Right ventricle myocardium inferior (tissue), 1 donor: ENCODE results near the gene CADM1. TPM values are rescaled to one million over a fixed set of nuclear protein-coding genes. Genes with fewer than 3 reads are reported as not detected.

ENCODE experiments used
- ATAC-seq: fragments of 200-7000 bp; cut with Tn5 transposase; one replicate; pipeline ENCODE4 v1.9.1; 2020; ENCODE audit warnings: mild to moderate bottlenecking, moderate library complexity
- DNase-seq: peaks from one replicate; pipeline ENCODE4 v3.0.0; 2021; ENCODE audit errors: missing footprints
- intact Hi-C: fragments of 100-400 bp; cut with DNase I; formaldehyde crosslinking; loops from one replicate; pipeline ENCODE4 v1.11.0; 2022
- total RNA-seq: library from RNA; stranded (reverse); fragmentation: NEBNext Ultra II Directional; extraction: Animal tissue kit (Norgen Biotek cat#: 25700); gene quantifications from one replicate; pipeline ENCODE4 v1.2.1, GENCODE V29; 2021
- donor health status: DM: no; HTN: yes; CAD: no; lungs with severe emphysema.

Gene CADM1
- total RNA-seq, 1 donor from 2014 or later: 42.4 TPM

- ATAC-seq (no peak), DNase-seq (no peak)
- intact Hi-C loops: no loop called here
These were observed 119.0 kb downstream of the CADM1 start for GRCh38 chr11:115385226-115385625.

DNA sequence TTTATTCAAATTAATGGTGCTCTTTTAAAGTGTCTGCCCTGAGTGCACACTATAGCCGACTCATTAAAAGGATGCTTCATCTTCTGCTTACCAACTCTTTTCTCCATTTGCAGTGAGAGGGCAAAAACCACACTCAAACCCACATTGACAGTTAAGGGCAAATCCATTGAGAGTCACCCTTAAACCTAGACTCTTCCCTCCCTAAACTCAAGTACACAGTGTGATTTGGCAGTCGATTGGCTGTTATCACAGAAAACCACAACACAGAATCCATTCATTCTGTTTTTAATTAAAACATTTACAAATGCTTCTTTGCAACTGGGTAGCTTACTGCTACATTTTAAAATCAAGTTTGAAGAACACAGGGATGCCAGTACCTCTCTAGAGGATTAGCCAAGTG lies 120.0 kb downstream of the CADM1 start:
- no peak for ATAC-seq
- intact Hi-C loops: no loop called here
- no peak for DNase-seq

GRCh38 chr11:115383431-115383830 lies 120.8 kb downstream of the CADM1 start:
- no peak for ATAC-seq
- DNase-seq: no peak
- intact Hi-C loops: no loop called here

DNA sequence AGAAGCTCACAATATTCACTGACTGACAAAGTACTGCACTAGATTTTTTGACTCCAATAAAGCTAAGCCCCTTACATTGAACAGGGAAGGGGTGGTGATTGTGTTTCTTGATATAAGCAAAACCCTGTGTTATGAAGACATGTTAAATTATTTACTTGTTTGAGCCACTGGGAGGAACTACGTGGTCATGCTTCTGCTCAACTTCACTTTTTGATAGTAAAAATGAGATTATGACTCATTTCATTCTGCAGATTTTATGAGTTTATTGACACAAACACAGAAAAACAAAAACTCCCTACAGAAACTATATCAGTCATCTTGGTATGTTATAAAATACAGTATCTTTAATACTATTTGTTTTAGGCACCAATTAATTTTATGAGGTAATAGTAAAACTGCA lies 124.7 kb downstream of the CADM1 start:
- no peak for ATAC-seq
- DNase-seq: no peak

DNA sequence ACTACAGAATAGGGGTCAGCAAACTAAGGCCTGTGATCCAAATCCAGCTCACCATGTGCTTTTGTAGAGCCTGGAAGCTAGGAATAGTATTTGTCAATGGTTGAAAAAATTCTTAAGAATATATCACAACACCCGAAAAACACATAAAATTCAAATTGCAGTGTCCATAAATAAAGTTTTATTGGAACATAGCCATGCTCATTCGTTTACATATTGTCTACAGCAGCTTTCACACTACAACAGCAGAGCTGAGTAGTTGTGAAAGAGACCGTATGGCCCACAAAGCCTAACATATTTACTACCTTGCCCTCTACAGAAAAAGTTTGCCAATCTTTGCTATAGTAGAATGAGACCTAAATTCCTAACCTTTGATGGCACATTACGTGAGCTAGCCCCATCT lies 125.7 kb downstream of the CADM1 start:
- intact Hi-C loops: no loop called here
- DNase-seq (no peak), ATAC-seq (no peak)

More for the DNA sequence above, 124.7 kb downstream of the CADM1 start:
- intact Hi-C loops: no loop called here

DNA sequence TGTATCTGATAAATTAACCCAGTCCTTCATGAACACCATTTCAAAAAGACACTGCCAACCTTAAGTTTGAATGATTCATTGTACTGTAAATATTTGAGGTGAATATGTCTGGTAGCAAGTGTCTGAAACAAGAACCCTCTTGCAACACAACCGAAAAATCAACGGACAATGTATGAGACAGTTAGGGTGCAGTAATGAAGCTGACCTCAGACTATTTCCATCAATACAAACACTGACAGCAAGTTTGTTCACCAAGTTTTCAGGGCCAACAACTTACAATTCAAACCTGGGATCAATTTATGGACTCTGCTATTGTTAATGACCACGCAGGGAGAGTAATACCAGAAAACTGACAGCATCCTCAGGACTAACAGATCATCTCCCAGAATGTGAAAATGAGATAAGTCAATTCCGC lies 126.3 kb downstream of the CADM1 start:
- ATAC-seq (no peak), DNase-seq (no peak)
- intact Hi-C loops: no loop called here

DNA sequence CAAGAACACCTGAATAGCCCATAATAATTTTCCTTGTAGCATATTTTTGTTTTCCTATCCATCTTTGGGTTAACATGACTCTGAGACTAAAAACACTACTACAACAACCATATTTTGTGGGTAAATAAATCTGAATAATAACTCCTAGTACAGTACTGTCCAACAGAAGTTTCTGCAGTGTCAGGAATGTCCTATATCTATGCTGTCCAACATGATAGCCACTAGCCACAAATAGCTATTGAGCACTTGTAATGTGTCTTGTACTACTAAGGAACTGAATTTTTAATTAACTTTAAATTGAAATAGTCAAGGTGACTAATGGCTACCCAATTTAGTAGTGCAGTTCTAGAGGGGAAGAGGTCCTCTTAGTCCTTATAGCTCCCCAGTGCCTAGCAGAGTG lies 135.6 kb downstream of the CADM1 start:
- intact Hi-C loops: loop anchor here (10.0 kb wide), 1 partner anchor 136 kb away; the partner anchor contains the start of gene CADM1
- DNase-seq (no peak), ATAC-seq (no peak)

GRCh38 chr11:115366826-115367225 lies 137.4 kb downstream of the CADM1 start:
- ATAC-seq (no peak), DNase-seq (no peak)
- intact Hi-C loops: loop anchor here (10.0 kb wide), 1 partner anchor 138 kb away; the partner anchor contains the start of gene CADM1

- DNase-seq (no peak), ATAC-seq (no peak)
- intact Hi-C loops: loop anchor here (10.0 kb wide), 1 partner anchor 139 kb away; the partner anchor contains the start of gene CADM1
These were observed 138.3 kb downstream of the CADM1 start for GRCh38 chr11:115365907-115366306.

- intact Hi-C loops: loop anchor here (10.0 kb wide), 1 partner anchor 140 kb away; the partner anchor contains the start of gene CADM1
- no peak for DNase-seq
- ATAC-seq: no peak
These were observed 139.3 kb downstream of the CADM1 start for GRCh38 chr11:115364896-115365295.

GRCh38 chr11:115363921-115364320 lies 140.3 kb downstream of the CADM1 start:
- intact Hi-C loops: loop anchor here (10.0 kb wide), 1 partner anchor 141 kb away; the partner anchor contains the start of gene CADM1
- ATAC-seq (no peak), DNase-seq (no peak)

DNA sequence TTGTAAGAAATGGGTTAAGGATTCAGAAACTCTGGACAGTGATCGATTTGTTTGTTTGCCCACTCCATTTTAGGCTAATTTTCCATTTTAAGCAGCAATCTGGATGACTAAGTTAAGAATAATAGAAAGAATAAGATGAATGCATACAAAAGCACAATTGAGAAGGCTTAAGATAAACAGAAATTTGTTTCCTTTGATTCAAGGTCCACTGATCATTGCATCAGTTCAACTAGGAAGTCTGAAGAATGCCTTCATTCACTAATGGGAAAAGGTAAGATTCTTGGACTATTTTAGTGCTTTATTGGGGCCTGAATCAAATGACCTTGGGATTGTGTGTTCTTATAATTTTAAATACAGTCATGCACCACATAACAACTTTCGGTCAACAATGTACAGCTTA lies 140.8 kb downstream of the CADM1 start:
- DNase-seq: no peak
- ATAC-seq: no peak
- intact Hi-C loops: loop anchor here (10.0 kb wide), 1 partner anchor 141 kb away; the partner anchor contains the start of gene CADM1

DNA sequence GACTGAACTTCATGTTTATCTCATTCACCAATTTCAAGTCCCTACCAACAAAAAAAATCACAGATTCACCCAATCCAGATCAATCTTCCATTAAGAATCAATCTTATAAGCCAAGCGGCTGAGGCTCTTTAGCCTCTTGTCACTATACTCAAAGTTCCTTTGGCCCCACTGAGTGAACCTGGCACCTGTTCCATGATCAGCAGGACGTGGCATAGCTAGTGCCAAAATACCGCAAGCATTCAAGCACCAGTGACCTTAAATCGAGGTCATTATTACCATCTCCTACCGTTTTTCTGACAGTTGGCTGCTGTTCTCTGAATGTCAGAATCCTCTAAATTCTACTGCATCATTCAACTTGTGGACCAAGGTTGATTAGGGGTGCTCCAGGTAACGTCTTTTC lies 141.2 kb downstream of the CADM1 start:
- ATAC-seq (peak; percentile 62), DNase-seq (peak; percentile 52)
- intact Hi-C loops: loop anchor here (10.0 kb wide), 1 partner anchor 142 kb away; the partner anchor contains the start of gene CADM1

- ATAC-seq (no peak), DNase-seq (no peak)
- intact Hi-C loops: loop anchor here (10.0 kb wide), 1 partner anchor 144 kb away; the partner anchor contains the start of gene CADM1
These were observed 143.2 kb downstream of the CADM1 start for GRCh38 chr11:115361025-115361424.

DNA sequence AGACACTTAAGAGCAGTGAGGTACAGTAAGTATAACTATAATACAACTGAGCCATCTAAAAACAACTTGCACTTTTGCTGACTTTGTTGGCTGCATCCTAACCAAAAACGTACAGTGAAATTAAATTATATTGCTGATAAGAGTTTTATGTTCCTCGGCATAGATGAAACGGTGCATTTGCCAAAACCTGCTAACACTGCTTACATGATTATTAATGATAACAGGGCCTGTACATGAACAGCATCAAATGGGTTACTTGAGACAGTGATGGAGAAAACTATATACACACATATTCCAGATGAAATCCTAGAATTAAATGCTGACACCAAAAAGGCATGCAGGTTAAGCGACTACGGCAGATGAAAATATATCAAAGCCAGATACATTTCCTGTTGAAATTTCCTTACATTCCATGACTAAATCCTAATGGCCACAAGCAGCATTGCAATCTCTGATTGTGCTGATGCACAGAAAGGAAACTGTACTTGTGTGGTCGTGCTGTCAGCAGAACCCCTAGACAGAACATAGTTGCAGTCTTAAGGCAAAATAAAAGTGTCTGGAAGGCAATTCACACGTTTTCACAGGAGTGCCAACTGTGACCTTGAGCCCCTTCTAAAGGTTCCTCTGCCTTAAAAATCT lies 143.9 kb downstream of the CADM1 start:
- DNase-seq (no peak), ATAC-seq (no peak)
- intact Hi-C loops: loop anchor here (10.0 kb wide), 1 partner anchor 144 kb away; the partner anchor contains the start of gene CADM1

- ATAC-seq (no peak), DNase-seq (no peak)
- intact Hi-C loops: no loop called here
These were observed 147.1 kb downstream of the CADM1 start for GRCh38 chr11:115357066-115357465.

DNA sequence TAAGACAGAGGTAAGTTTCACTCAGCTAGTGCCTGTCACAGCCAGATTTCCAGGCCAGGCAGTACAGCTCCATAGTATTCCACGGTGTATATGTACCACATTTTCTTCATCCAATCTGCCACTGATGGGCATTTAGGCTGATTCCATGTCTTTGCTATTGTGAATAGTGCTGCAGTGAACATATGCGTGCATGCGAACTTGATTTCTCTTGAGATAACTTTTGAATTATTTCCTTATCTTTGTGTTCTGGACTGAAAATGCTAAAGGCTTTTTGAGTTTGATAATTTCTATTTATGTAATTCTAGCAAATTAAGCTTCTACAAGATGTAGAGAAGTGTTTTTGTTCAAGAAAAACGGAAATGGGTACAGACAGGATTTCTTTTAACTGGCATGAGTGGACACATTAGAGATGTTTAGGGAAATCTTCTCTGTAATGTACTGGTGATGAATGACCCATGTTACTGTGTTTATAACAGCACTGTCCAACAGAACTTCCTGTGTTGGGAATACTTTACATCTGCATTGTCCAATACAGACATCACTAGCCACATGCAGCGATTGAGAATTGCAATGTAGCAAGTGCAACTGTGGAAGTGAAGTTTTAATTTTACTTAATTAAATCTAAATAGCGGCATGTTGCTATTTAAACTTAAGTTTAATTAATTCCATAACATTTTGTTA lies 151.3 kb downstream of the CADM1 start:
- intact Hi-C loops: no loop called here
- ATAC-seq (no peak), DNase-seq (no peak)

DNA sequence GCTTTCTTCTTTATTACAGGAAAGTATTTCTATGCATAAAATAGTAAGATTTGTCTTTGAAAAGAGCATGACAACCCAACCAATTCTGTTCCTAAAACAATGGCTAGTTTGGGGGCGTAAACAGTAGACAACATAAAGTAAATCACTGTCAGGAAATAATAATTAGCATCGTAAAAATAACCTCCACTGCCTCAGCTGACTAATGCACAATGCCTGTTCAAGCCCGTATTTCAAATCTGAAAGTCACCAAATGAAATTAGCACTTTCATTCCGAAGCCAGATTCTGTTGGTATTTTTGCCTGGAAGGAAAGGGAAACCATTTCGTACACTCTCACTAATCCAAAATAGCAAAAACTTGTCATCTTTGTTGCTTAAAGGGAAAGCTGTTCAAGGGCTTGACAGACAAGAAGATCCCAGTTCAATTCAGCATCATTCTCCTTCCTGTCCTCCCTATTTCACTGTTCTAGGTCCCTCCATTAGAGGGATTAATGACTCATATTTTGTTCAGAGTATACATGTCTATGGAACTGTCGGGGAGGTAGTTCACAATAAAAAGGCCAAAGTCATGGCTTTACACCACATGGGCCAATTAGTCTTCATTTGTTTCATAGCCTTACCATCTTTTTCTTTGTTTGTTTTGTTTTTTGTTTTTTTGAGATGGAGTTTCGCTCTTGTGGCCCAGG lies 154.7 kb downstream of the CADM1 start:
- DNase-seq (no peak), ATAC-seq (no peak)
- intact Hi-C loops: loop anchor here (5.0 kb wide), 1 partner anchor 68 kb away; no protein-coding TSS in a partner anchor

DNA sequence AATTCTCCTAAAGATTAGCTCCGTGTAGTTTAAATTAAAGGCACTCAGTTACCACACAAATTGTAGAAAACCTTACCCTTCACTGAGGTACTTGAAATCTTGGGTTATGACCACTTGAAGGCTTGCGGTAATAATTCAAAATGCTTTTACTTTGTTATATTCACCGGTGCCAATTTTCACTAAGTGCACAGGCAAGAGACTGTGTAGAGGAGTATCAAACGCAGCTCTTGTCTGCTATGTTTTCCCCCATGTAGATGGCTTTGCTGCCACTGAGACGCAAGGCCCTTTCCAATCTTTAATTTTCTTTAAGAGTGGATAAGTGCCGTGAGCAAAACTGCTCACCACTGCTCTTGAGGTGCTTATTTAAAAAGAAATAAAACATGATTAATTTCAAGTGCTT lies 155.8 kb downstream of the CADM1 start:
- ATAC-seq (no peak), DNase-seq (no peak)
- intact Hi-C loops: loop anchor here (5.0 kb wide), 1 partner anchor 69 kb away; no protein-coding TSS in a partner anchor
